Measurements from ENCODE around the gene PLCD1.
"Not testable (repeated sequence)": the region's sequence is repeated elsewhere in the genome, so short reads cannot be mapped to it uniquely, and the experiment has no call there.

The PLCD1 gene

DNA sequence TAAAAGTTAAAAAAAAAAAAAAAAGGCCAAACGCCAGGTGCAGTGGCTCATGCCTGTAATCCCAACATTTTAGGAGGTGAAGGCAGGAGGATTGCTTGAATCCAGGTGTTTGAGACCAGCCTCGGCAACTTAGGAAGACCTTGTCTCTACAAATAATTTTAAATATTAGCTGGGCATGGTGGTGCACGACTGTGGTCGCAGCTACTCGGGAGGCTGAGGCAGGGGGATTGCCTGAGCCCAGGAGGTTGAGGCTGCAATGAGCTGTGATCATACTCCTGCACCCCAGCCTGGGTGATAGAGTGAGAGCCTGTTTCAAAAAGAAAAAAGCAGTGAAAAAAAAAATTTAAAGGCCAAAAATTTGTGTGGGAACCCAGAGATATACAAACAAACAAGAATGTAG, 6.8 kb upstream of the PLCD1 start:
- FAIRE-seq, result no peak

- not testable (repeated sequence) for FAIRE-seq
Measured at GRCh38 chr3:38034335-38034734, 4.9 kb upstream of the PLCD1 start.

GRCh38 chr3:38033586-38033985, 4.1 kb upstream of the PLCD1 start:
- FAIRE-seq, result not testable (repeated sequence)

DNA sequence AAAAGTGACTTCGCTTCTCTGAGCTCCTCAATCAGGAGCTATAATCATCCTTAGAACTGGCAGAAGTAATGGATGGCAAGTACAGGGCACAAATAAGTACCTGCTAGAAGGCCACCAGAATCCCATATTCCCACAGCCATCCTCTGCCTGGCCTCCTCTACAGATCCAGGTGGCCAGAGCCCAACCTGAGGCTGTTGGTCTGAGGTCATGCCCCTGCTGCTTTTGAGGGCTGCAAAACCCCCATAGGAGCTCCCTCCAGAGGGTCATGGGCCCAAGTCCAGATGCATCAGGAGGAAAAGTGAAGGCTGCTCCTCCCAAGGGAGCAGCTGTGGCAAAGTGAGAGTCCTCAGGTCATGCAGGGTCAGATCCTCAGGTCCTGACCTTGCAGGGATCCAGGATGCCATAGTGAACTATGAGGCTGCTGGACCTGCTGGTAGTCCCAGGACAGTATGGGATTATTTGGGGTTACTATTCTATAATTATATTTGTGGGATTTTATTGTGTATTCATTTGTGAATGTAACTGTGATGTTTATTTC, 3.0 kb upstream of the PLCD1 start:
- no peak for FAIRE-seq

DNA sequence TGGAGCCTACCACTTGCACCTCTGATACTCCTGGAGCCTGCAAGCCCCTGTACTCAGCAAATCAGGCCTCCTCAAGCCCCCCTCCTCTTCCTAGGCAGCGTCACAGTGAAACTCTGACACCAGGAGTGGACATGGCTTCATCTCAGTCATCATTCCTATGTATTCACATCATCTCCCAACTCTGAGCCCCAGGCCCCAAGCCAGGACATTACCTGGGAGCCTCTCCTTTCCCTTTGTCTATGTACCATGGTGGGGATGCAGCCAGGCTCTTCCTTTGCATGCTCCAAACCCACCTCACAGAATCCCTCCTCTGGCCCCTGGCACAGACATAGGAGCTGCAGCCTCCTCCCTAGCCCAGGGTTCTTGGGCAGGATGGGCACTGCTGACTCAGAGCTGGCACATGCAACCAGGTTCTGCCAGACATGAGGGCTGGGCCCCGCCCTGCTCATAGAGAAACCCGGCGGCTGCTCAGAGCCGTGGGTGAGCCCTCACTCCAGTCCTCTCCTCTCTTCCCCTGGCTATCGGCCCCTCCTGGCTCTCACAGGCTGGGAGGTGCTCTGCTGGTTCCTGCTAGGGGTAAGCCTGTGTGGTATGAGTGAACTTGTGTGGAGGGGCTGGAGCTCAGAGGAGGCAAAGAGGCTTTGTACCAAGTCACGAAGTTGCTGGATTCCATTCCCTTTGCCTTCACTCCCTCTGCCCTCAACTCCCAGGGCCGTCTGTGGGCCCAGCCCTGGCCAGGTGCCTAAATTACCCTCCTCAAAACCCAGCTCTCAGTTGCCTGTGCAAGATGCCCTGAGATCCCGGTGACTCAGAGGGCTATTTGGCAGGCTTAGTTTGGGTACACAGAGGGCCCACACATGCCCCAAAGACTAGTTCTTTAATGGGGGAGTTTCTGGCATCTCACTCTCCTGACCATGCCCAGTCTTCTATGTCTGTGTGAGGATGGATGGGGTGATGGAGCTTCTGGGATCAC, 1.9 kb upstream of the PLCD1 start:
- no peak for FAIRE-seq

GRCh38 chr3:38030126-38031021, 932 bp upstream of the PLCD1 start:
- FAIRE-seq, result no peak

DNA sequence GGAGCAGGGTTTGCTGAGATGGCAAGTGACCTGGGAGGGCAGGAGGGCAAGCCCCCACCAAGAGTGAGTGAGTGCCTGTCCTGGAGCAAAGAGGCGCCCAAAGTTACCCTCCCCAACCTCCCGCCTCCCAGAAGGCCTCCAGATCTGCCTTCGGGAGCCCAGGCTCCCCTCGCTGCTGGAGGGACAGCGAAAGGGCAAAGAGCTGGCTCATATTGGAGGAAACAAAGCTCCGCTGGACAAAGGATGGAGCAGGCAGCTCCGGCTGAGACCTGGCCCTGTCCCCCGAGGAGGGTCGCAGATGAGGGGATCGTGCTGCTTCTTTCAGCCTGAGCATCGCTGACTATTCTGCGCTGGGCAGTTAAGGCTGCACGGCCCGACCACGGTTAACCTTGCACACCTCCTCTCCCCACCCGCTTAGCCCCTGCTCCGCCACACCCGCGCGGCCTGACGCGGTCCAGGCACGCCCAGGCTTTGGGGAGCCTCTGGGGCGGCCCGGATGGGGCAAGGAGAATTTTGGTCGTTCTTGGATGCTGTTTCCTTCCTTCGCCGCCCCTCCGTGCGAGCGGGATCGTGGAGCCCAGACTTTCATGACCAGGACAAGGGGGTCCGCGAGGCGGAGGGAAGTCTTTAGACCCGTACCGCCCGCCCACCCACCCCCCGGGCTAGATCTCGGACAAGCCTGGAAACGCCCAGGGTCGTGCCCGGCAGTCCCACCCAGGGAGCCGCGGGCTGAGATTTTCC, 651 bp downstream of the PLCD1 start:
- no peak for FAIRE-seq

- FAIRE-seq, result no peak
Measured at GRCh38 chr3:38027466-38028465, 1.7 kb downstream of the PLCD1 start.

- FAIRE-seq, result no peak
Measured at GRCh38 chr3:38026856-38027255, 2.6 kb downstream of the PLCD1 start.

DNA sequence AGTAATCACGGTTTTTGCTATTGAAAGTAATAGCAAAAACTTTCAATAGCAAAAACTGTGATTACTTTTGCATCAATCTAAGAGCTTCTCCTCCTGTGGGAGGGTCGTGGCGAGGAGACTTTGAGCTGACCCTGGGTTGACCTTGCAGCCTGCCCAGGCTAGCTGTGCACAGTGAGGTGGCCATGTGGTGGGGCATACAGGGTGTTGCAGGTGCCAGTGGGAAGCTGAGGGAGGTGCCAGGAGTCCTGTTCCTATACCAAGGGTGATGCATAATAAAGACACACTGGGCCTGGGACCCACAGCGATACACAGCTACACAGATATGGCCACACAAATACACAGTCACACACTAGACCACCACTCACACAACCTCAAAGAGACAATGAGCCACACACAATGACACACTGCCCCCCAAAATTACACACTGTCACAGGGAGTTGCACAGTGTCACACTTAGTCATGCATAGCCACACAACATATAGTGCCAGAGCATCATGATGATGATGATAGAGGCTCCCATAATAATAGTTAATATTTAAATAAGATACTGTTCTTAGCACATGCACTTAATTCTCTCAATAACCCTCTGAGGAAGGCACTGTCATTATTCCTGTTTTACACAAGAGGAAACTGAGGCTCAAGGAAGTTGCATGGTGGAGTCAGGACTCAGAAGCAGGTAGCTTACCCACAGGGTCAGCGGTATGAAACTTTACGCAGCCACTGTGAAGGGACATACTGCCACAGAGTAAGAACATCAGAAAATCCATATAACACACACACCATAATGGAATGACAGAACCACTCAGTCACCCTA, 6.3 kb downstream of the PLCD1 start:
- FAIRE-seq, result no peak

DNA sequence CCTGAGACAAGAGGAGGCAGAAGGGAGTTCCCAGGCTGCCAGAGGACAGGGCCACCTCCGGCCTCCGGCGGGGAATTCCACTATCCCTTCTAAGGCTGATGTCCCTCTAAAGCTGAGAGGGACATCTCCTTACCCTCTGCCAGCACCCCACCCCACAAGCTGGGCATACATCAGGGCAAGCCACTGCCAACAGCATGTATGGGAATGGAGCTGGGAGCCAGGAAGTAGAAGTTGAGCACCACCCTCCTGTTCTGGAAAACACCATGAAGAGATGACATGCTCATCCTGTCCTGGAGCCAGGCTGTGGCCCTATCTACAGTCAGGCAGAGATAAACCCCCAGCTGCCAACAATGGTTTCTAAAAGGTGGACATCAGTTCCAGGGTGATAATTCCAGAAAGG, 7.1 kb downstream of the PLCD1 start:
- FAIRE-seq, result no peak

- no peak for FAIRE-seq
Measured at GRCh38 chr3:38021196-38021595, 8.2 kb downstream of the PLCD1 start.

DNA sequence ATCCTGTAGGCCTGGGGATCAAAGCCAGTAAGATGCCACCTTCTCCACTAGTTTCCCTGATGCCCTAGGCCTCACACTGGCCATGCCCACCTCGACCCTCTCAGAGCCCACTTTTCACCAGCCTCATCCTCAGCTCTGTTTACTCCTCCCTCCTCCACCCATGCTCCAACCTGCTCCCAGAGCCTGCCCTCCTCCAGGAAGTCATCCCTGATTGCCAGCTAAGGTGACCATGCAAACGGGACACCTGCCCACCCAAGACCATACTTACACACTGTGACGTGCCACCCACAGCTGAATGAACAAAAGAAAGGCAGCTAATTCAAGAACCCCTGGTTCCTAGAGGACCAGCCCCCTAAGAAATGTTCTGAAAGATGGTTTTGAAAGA, 9.1 kb downstream of the PLCD1 start:
- no peak for FAIRE-seq

GRCh38 chr3:38019658-38020341, 9.6 kb downstream of the PLCD1 start:
- no peak for FAIRE-seq

DNA sequence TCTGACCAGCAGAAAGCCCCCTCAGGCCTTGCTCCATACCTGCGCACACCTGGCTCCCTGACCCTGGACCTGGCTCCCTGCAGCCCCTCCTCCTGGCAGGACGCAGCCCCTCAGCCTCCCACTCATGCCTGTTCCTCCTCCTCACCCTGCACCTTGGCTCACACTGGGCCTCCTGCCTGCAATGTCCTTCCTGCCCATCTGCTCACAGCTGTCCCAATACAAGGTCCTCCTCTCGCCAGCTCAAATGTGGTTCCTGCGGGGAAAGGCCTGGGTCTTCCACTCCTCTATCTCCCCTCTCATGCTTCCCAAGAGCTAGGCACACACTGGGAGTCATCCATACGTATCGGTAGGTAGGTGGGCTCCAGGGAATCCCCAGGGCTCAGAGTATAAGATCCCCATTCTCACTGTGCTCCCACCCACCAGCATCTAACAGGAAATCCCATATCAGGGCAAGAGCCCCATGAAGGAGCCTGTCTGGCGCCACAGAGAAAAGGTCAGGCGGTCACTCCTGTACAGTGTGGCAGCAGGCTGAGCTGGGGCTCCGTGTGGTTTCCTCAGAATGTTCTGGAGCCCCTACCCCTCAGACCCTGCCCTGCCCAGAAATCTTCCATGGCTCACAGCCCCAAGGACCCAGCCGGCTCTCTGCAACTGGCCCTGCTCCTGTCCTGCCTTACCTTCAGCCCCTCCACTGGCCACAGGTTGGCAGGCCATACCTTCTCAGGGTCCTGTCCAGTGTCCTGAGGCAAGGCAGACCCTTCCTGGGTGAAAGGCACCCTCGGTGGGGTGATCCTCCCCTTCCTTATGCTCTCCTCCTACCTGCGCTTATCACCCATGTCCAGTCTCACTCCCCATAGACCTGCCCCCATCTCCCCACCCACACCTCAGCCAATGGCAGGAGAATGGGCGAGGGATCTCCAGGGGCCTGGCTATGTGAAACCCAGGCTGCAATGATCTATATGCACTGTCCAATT, 10.9 kb downstream of the PLCD1 start:
- no peak for FAIRE-seq

DNA sequence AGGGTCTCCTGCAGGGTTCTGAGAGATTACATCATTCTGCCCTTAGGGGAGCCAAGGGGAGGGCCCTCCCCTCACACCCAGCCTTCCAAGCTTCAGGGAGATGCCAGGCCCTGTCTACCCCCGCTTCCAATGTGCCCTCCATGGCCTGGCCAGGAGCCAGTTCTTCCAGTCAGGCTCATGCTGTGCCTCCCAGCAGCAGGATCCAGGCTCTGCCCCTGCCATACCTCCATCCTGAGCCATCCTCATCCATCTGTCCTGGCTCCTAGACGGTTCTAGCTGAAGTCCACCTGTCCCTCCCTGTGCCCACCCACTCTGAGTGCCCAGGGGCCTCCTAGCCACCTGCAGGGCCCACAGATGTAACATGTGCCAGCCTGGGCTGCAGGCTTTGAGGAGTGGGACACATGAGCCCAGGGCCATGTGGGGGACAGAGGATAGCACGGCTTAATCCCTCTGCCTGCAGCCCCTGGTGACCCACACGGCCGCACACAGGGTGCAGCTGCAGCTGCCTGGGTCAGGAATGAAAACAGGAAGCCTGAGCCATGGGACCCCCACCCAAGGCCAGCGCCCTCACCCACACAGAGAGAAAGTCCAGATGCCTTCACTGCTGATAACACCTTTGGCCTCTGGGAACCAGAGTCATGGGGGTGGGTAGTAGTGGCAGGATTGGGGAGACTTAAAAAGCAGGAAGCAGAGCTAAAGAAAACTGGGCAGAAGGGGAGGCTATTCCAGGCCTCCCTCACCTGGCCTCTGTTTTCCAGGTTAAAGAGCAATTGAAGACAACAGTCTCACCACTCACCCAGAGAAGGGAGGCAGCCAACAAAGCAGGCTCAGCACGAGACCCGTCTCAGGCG, 11.8 kb downstream of the PLCD1 start:
- no peak for FAIRE-seq

GRCh38 chr3:38016847-38017444, 12.5 kb downstream of the PLCD1 start:
- FAIRE-seq, result no peak
